ENCODE data around the gene PRDM13.

Gene PRDM13

GRCh38 chr6:99602520-99603420 is 3.9 kb upstream of the PRDM13 start:
- no peak for TF ChIP-seq CTCF (IDR thresholded peaks at IDR 0.05; ENCODE audit: low read depth, low read length)
- H3K4me2 ChIP-seq (ENCODE audit: low read length): no peak overlapping the region
- H3K27ac ChIP-seq (ENCODE audit: low read length): no peak overlapping the region
- no peaks in the 10 kb centered on the region for H4K20me1 ChIP-seq (ENCODE audit: insufficient read depth, low read length)
- no peaks in the 10 kb centered on the region for H3K4me1 ChIP-seq (ENCODE audit: low read length)
- no peaks in the 10 kb centered on the region for H3K79me2 ChIP-seq (ENCODE audit: low read length)
- H3K4me3 ChIP-seq (ENCODE audit: low read length): no peak overlapping the region
- H3K36me3 ChIP-seq (replicated peaks; ENCODE audit: low read depth, low read length): no peaks in the 10 kb centered on the region
- H3K9me3 ChIP-seq (ENCODE audit: insufficient read depth, low read length): no peaks in the 10 kb centered on the region
- no peak overlapping the region for H3K9ac ChIP-seq (ENCODE audit: low read length)
- no peak overlapping the region for H2AFZ ChIP-seq (ENCODE audit: low read depth, low read length)
- no peaks in the 10 kb centered on the region for H3K27me3 ChIP-seq (ENCODE audit: low read depth, low read length)

GRCh38 chr6:99603421-99604165 is 3.0 kb upstream of the PRDM13 start:
- H3K36me3 ChIP-seq (replicated peaks; ENCODE audit: low read depth, low read length): no peaks in the 10 kb centered on the region
- H3K4me1 ChIP-seq (ENCODE audit: low read length): no peaks in the 10 kb centered on the region
- H4K20me1 ChIP-seq (ENCODE audit: insufficient read depth, low read length): no peaks in the 10 kb centered on the region
- H3K9ac ChIP-seq (ENCODE audit: low read length): no peak overlapping the region
- H3K4me2 ChIP-seq (ENCODE audit: low read length): no peak overlapping the region
- no peaks in the 10 kb centered on the region for H3K27me3 ChIP-seq (ENCODE audit: low read depth, low read length)
- no peaks in the 10 kb centered on the region for H3K79me2 ChIP-seq (ENCODE audit: low read length)
- no peak for TF ChIP-seq EZH2phosphoT487 (IDR thresholded peaks at IDR 0.05; ENCODE audit: low read depth)
- no peak for TF ChIP-seq CTCF (IDR thresholded peaks at IDR 0.05; ENCODE audit: low read depth, low read length)
- H3K27ac ChIP-seq (ENCODE audit: low read length): no peak overlapping the region
- H2AFZ ChIP-seq (ENCODE audit: low read depth, low read length): no peak overlapping the region
- H3K9me3 ChIP-seq (ENCODE audit: insufficient read depth, low read length): no peaks in the 10 kb centered on the region
- H3K4me3 ChIP-seq (ENCODE audit: low read length): no peak overlapping the region

- no peaks in the 10 kb centered on the region for H3K27me3 ChIP-seq (ENCODE audit: low read depth, low read length)
- H3K36me3 ChIP-seq (replicated peaks; ENCODE audit: low read depth, low read length): no peaks in the 10 kb centered on the region
- H3K9me3 ChIP-seq (ENCODE audit: insufficient read depth, low read length): no peaks in the 10 kb centered on the region
- no peak overlapping the region for H3K27ac ChIP-seq (ENCODE audit: low read length)
- no peak overlapping the region for H2AFZ ChIP-seq (ENCODE audit: low read depth, low read length)
- H3K4me3 ChIP-seq (ENCODE audit: low read length): no peak overlapping the region
- H3K9ac ChIP-seq (ENCODE audit: low read length): no peak overlapping the region
- H3K4me2 ChIP-seq (ENCODE audit: low read length): no peak overlapping the region
- TF ChIP-seq EZH2phosphoT487 (IDR thresholded peaks at IDR 0.05; ENCODE audit: low read depth): no peak
- no peaks in the 10 kb centered on the region for H4K20me1 ChIP-seq (ENCODE audit: insufficient read depth, low read length)
- no peaks in the 10 kb centered on the region for H3K79me2 ChIP-seq (ENCODE audit: low read length)
- H3K4me1 ChIP-seq (ENCODE audit: low read length): no peaks in the 10 kb centered on the region
Measured at GRCh38 chr6:99604166-99605073, 2.2 kb upstream of the PRDM13 start.

- H3K27ac ChIP-seq (ENCODE audit: low read length): no peak overlapping the region
- H2AFZ ChIP-seq (ENCODE audit: low read depth, low read length): no peak overlapping the region
- H3K4me2 ChIP-seq (ENCODE audit: low read length): no peak overlapping the region
- H3K4me1 ChIP-seq (ENCODE audit: low read length): peaks cover 2% of the 10 kb centered on the region
- H3K27me3 ChIP-seq (ENCODE audit: low read depth, low read length): no peaks in the 10 kb centered on the region
- no peak overlapping the region for H3K9ac ChIP-seq (ENCODE audit: low read length)
- H3K9me3 ChIP-seq (ENCODE audit: insufficient read depth, low read length): no peaks in the 10 kb centered on the region
- no peaks in the 10 kb centered on the region for H3K79me2 ChIP-seq (ENCODE audit: low read length)
- no peak overlapping the region for H3K4me3 ChIP-seq (ENCODE audit: low read length)
- H4K20me1 ChIP-seq (ENCODE audit: insufficient read depth, low read length): no peaks in the 10 kb centered on the region
- TF ChIP-seq EZH2phosphoT487 (IDR thresholded peaks at IDR 0.05; ENCODE audit: low read depth) (no peak), CTCF (IDR thresholded peaks at IDR 0.05; ENCODE audit: low read depth, low read length) (no peak)
- no peaks in the 10 kb centered on the region for H3K36me3 ChIP-seq (replicated peaks; ENCODE audit: low read depth, low read length)
Measured at GRCh38 chr6:99605074-99605734, 1.4 kb upstream of the PRDM13 start.

All from OCI-LY3 (cell line).